ENCODE measurements around the gene GLDC. TPM values are rescaled to one million over a fixed set of nuclear protein-coding genes. Genes with fewer than 3 reads are reported as not detected.

The GLDC gene
- total and polyA plus RNA-seq, 10 of the 15 experiments (the other 5 are each of a cell fraction or from before 2014, with no cell fraction given) = 33.1 to 165 (median 114) TPM

DNA sequence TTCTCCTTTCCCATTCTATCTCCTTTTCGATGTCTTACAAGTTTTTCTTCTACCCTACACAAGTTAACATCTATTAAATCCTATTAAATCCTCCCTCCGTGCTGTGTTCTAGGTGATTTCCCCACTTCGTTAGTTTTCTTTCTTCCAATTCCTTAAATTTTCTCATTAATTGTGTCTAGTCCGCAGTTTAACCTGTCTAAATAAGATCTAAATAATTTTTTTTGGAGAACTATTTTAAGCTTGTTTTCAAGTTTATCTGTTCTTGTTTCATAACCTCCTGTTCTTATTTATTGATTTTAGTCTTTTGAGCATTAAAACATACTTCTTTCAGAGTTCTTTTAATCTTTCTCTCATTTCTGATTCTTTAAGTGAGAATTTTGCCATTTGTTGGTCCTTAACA is 123.3 kb downstream of the GLDC start:
- Histone ChIP-seq H3K79me2 (ENCODE audit: control insufficient read depth, insufficient read depth, low read length) (no peaks in the 10 kb centered on the region), H3K4me1 (ENCODE audit: control insufficient read depth, insufficient read depth, low read length) (no peaks in the 10 kb centered on the region), H3K36me3 (ENCODE audit: control insufficient read depth in 2 of 2, insufficient read depth in 2 of 2, low read length in 1 of 2) (no peaks in the 10 kb centered on the region; a peak in 1 of 4 replicates), H3K9me3 (replicated peaks; ENCODE audit: control insufficient read depth, insufficient read depth, low read length) (no peaks in the 10 kb centered on the region), H3K4me2 (ENCODE audit: control insufficient read depth, insufficient read depth) (no peak overlapping the region), H3K27me3 (replicated peaks in 1 of 2; ENCODE audit: control insufficient read depth in 2 of 2, insufficient read depth in 2 of 2, low read length in 1 of 2) (no peaks in the 10 kb centered on the region), H3K4me3 (no peak overlapping the region), H3K27ac (ENCODE audit: control insufficient read depth, insufficient read depth) (no peak overlapping the region), H2AFZ (ENCODE audit: control insufficient read depth, low read depth, low read length) (no peak overlapping the region), H4K20me1 (ENCODE audit: control insufficient read depth, insufficient read depth) (no peaks in the 10 kb centered on the region), H3K9ac (ENCODE audit: control insufficient read depth, insufficient read depth, low read length) (no peak overlapping the region)
- intact Hi-C loops (cut with micrococcal nuclease; ENCODE audit: unreplicated experiment) (no loop called here), in situ Hi-C loops (cut with MboI) (no loop called here)
- FAIRE-seq (no peak), DNase-seq (ENCODE audit: low read depth, low spot score) (no peak), ATAC-seq (no peak)
- ChIA-PET POLR2A (no interaction called here), RAD21 (ENCODE audit: unreplicated experiment) (no interaction called here), CTCF (no interaction called here), SMC1A (ENCODE audit: uncharacterized antibody, unreplicated experiment) (interaction anchor here (0.7 kb wide), 1 partner anchor 167 kb away, joined by 3 read pairs; no protein-coding TSS in a partner anchor)
- BruUV-seq (replicated peaks) = no TSS peak
- TF ChIP-seq MTA2 (IDR thresholded peaks at IDR 0.05; ENCODE audit: low read depth) (no peak), CEBPB (IDR thresholded peaks at IDR 0.05; ENCODE audit: borderline replicate concordance in 1 of 2, low read depth in 2 of 2, low read length in 2 of 2) (no peak), MEF2B (IDR thresholded peaks at IDR 0.05; ENCODE audit: partially characterized antibody, poor library complexity, severe bottlenecking) (no peak), ATF7 (IDR thresholded peaks at IDR 0.05; ENCODE audit: low read depth) (no peak), YBX1 (IDR thresholded peaks at IDR 0.05) (no peak), FOXM1 (IDR thresholded peaks at IDR 0.05; ENCODE audit: low read depth, low read length) (no peak), SMC3 (IDR thresholded peaks at IDR 0.05; ENCODE audit: borderline replicate concordance, low read length) (no peak), PAX5 (IDR thresholded peaks at IDR 0.05; ENCODE audit: borderline replicate concordance, low read depth, low read length) (no peak), HSF1 (IDR thresholded peaks at IDR 0.05; ENCODE audit: low read depth, low read length) (no peak), TARDBP (IDR thresholded peaks at IDR 0.05; ENCODE audit: borderline replicate concordance) (no peak), CHD1 (IDR thresholded peaks at IDR 0.05; ENCODE audit: low read depth, low read length) (no peak), TBL1XR1 (IDR thresholded peaks at IDR 0.05; ENCODE audit: low read depth, low read length) (no peak), NR2C2 (IDR thresholded peaks at IDR 0.05; ENCODE audit: borderline replicate concordance, control insufficient read depth, insufficient read length, low read depth) (no peak), NR2F1 (conservative IDR thresholded peaks at IDR 0.05) (no peak), SUPT20H (IDR thresholded peaks at IDR 0.05; ENCODE audit: borderline replicate concordance, control insufficient read depth, low read depth, low read length) (no peak), STAT3 (IDR thresholded peaks at IDR 0.05; ENCODE audit: low read depth, low read length) (no peak), SPI1 (IDR thresholded peaks at IDR 0.05; ENCODE audit: borderline replicate concordance, insufficient read depth, low read depth, low read length) (no peak), KAT2A (conservative IDR thresholded peaks at IDR 0.05; ENCODE audit: control insufficient read depth, low read depth, low read length) (no peak), BCLAF1 (IDR thresholded peaks at IDR 0.05) (no peak), MTA3 (IDR thresholded peaks at IDR 0.05; ENCODE audit: borderline replicate concordance, low read length) (no peak)
- 98% methylated on average over 4 of the region's 4 CpGs for WGBS (ENCODE audit: insufficient coverage, insufficient replicate concordance, low lambda C conversion rate, missing lambda C conversion rate)

Measured in GM12878 (cell line).